Brain pericyte (primary cell): ENCODE data around the gene LAMA3.

Experiments used
- DNase-seq: peaks from one replicate; pipeline ENCODE4 v3.0.0-alpha.2; 2012; ENCODE audit warnings: low read depth, low spot score

The LAMA3 gene

DNA sequence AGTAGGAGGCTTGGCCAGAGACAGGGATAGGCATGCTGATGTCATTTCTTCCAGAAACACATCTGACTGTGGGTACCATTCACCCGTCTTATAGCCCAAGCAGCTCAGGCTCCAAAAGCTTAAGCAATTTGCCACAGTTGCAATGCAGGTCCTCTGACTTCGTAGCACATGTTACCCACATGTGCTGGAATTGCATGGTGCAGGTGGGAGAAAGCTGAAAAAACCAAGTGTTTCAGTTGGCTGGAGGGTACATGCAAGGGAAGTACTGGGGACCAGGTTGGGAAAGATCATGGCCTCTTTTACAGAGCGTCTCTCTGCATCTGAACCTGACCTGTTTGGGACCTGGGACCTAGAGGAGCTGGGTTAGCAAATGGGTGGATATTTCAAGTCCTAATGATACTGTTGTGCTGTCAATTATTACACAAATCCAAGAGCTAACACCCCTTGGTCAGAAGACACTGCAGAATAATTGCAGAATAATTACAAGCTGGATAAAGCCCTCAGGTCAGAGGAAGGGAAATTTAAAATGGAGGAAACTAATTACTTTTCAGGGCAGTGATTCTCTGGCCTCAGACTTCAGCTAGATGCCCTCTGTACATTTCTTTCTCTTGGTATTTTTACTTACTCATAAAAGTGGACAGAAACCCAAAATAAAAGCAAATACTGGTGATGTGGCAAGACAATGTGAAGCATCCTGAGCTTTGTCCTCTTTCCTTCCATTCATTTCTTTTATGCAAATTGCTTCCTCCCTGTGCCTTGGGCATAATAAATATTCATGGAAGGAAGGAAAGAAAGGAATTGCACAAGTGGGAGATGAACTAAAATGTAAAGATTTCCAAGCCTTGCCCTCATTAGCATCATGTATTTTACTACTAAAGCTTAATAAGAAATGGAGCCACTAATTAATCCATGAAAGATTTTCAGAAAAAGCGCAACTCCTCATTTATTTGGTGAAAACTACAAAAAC, 279.7 kb downstream of the LAMA3 start:
- no peak for DNase-seq

DNA sequence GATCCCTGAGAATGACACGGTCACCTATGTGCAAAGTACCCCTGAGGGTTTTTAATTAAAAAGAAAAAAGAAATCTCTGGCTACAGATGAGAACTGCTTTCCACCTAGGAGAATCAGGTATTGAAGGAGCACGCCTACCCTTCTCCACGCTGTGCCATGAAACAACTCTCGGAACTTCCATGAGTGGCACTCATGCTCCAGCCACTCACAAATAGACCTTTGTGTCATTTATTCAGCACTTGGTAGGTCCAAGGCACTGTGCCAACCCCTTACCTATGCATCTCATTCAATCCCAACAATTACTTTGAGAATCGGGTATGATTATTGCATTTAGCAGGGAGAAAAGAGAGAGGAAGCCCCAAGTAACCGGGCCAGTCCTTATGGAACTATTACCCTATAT, 280.4 kb downstream of the LAMA3 start:
- no peak for DNase-seq

DNA sequence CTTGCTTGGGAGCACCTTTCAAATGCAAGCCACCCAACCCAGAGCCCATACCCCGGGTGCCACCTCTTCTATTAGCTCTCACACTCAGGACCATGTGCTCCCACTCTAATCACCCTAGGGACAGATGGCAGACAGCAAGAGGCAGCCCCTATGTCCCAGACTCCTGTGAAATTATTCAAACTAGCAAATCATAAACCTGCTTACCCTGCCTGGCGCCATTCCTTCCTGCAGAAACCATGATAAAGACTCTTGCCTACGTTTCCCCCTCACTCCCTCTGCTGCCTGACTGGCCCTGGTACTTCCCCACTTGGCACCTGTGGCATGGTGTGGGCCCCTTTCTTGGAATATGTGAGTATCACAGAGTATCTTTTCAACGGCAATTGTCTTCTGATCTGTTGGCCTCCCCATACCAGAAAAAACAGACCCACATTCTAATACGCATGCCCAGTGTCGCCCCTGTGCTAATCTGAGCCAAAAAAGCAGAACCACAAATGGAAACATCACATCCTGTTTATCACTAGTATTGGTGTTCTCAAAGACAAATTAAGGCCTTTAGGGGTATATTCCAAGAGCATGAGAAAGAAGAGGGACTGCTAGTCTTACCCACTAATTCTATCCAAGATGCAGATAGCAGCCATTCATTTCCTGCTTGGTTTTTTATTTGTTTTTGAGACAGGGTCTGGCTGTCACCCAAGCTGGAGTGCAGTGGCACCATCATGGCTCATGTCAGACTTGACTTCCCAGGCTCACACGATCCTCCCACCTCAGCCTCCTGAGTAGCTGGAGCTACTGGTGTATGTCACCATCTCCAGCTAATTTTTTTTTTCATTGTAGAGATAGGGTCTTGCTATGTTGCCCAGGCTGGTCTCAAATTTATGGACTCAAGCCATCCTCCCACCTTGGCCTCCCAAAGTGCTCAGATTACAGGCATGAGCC, 281.2 kb downstream of the LAMA3 start:
- DNase-seq = no peak

- DNase-seq = no peak
Measured at GRCh38 chr18:23971097-23971440, 281.8 kb downstream of the LAMA3 start.

GRCh38 chr18:23971666-23972230, 282.5 kb downstream of the LAMA3 start:
- DNase-seq = no peak

DNA sequence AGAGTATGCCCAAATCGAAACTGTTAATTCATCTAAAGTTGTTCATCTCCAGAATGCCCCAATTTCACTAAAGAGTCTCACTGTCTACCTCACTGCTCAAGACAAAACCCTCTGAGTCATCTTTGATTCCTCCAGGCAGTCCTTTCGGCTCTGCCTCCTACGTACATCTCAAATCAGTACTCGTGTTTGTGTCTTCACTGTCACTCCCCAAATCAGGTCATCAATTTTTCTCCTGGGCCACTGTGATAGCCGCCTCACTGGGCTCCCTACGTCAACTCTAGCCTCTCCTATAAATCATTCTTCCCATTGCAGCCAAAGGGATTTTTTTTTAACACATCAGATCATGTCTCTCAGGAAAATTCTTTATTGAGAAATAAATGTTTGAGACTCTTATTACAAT, 283.2 kb downstream of the LAMA3 start:
- DNase-seq = no peak

DNA sequence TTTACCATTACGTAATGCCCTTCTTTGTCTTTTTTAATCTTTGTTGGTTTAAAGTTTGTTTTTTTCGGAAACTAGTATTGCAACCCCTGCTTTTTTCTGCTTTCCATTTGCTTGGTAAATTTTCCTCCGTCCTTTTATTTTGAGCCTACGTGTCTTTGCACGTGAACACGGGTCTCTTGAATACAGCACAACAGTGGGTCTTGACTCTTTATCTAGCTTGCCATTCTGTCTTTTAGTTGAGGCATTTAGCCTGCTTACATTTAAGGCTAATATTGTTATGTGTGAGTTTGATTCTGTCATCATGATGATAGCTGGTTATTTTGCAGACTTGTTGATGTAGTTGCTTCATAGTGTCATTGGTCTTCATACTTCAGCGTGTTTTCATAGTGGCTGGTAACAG, 287.9 kb downstream of the LAMA3 start:
- no peak for DNase-seq

- no peak for DNase-seq
Measured at GRCh38 chr18:23977719-23978483, 288.6 kb downstream of the LAMA3 start.

GRCh38 chr18:23981369-23981980, 292.2 kb downstream of the LAMA3 start:
- no peak for DNase-seq

GRCh38 chr18:23982155-23983079, 293.2 kb downstream of the LAMA3 start:
- no peak for DNase-seq

- DNase-seq = no peak
Measured at GRCh38 chr18:23983112-23983511, 293.9 kb downstream of the LAMA3 start.

- no peak for DNase-seq
Measured at GRCh38 chr18:23986600-23987359, 297.5 kb downstream of the LAMA3 start.

DNA sequence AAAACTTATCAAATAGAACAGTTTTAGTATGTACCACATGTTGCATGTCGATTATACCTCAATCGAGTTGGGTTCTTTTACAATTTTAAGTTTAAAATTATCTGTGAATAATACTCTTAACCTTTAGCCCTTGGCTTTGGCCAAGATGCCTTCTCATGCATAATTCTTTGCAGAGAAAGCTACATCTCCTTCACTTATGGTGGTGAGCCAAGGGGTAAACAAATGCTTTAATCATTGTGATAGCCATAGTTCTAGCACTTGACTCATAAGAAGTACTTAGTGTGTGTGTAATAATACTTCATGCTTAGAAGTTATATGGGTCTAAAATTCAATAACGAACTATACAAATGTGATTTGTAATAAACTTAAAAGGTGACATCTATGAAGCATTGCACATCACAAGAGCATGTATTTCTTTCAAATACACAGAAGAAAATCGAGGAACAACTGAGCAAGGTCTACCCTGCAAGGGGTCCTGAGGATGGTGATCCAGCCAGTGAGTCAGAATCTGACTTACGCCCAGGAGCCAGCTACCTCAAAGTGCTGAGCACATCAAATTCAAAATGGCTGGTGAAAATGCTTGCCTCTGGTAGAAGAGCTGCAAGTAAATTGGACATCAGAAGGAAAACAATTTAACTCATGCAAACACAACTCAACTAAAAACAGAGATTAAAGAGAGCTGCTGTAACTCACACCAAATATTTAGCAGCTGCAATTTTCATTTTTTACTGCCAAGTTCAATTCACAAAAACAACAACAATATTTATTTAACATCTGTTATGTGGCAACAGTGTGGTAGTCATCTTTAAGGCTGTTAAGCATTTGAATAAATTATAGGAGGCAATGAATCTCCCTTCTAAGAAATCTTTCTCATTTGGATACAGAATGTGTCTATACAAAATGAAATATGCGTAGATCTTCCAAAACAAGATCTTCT, 301.5 kb downstream of the LAMA3 start:
- DNase-seq = no peak

- no peak for DNase-seq
Measured at GRCh38 chr18:23992089-23992940, 303.1 kb downstream of the LAMA3 start.

DNA sequence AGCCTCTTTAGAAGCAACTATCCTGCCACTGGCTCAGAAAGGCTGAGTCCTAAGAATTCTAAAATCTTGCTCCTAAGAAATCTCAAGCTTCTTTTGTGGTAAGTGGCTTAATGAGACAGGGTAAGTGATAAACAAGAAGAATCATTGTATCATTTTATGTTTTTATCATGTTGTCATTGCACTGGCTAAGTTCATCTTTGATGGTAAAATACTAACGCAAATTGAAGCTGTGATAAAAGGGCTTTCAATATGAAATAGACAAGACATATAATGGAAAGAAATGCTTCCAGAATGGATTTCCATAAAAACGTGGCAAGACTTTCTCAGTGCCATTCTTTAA, 303.7 kb downstream of the LAMA3 start:
- no peak for DNase-seq

- DNase-seq = peak; percentile 20
Measured at GRCh38 chr18:23994361-23994902, 305.2 kb downstream of the LAMA3 start.

GRCh38 chr18:23995180-23995579, 305.9 kb downstream of the LAMA3 start:
- no peak for DNase-seq
